BE2C (cell line): ENCODE measurements around the gene NR1H4.

ENCODE experiments used
- DNase-seq: peaks from one replicate; pipeline ENCODE4 v3.0.0-alpha.2; 2020
- H3K27me3 ChIP-seq: fragments of 250-450 bp; sonication (Bioruptor Pico); 2 replicates; pipeline ENCODE4 v1.5.1; 2020; ENCODE audit warnings: mild to moderate bottlenecking
- H3K36me3 ChIP-seq: fragments of 250-450 bp; sonication (Bioruptor Pico); 2 replicates; pipeline ENCODE4 v1.5.1; 2020; ENCODE audit warnings: mild to moderate bottlenecking
- H3K4me1 ChIP-seq: fragments of 250-450 bp; sonication (Bioruptor Pico); 2 replicates; pipeline ENCODE4 v1.5.1; 2020
- H3K4me3 ChIP-seq: 2 replicates; pipeline ENCODE4 v1.5.1; 2011; ENCODE audit warnings: low read depth, low read length
- H3K9me3 ChIP-seq: fragments of 250-450 bp; sonication (Bioruptor Pico); 2 replicates; pipeline ENCODE4 v1.5.1; 2020
- TF ChIP-seq, protein P1 (sequence below): IDR thresholded peaks from 2 replicates; pipeline ENCODE4 v1.5.1; 2012; ENCODE audit warnings: mild to moderate bottlenecking, low read depth, low read length

The NR1H4 gene

DNA sequence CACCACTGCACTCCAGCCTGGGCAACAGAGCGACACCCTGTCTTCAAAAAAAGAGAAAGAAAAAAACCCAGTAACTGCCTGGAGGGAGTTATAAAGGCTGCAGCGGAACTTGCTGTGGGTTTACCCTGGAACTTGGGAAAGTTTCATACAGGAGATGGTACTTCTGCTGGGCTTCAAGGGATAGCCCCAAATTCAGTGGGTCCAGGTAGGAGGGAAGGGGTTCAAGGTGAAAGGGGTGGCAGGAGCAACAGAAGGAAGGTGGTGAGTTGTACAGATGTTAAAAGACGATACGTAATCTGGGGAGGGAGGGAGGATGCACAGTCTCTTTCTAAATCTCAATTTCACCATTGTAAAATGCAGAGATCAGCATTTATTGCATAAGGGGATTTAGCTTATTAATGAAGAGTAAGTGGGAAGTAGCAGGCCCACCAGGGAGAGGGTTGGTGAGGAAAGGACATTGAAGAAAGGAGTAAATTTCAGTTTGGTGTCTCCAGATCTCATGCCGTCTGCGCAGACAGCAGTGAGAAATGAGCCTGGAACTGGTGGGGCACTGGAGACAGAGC lies 91.3 kb downstream of the NR1H4 start:
- H3K4me1 ChIP-seq, result no peaks in the 10 kb centered on the region
- H3K4me3 ChIP-seq, result no peak overlapping the region
- TF ChIP-seq, protein P1, sequence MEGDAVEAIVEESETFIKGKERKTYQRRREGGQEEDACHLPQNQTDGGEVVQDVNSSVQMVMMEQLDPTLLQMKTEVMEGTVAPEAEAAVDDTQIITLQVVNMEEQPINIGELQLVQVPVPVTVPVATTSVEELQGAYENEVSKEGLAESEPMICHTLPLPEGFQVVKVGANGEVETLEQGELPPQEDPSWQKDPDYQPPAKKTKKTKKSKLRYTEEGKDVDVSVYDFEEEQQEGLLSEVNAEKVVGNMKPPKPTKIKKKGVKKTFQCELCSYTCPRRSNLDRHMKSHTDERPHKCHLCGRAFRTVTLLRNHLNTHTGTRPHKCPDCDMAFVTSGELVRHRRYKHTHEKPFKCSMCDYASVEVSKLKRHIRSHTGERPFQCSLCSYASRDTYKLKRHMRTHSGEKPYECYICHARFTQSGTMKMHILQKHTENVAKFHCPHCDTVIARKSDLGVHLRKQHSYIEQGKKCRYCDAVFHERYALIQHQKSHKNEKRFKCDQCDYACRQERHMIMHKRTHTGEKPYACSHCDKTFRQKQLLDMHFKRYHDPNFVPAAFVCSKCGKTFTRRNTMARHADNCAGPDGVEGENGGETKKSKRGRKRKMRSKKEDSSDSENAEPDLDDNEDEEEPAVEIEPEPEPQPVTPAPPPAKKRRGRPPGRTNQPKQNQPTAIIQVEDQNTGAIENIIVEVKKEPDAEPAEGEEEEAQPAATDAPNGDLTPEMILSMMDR, result no peak
- H3K36me3 ChIP-seq, result no peaks in the 10 kb centered on the region
- H3K9me3 ChIP-seq, result no peaks in the 10 kb centered on the region
- peaks cover 4% of the 10 kb centered on the region; the same call in 1 of the 2 replicates for H3K27me3 ChIP-seq
- no peak for DNase-seq

DNA sequence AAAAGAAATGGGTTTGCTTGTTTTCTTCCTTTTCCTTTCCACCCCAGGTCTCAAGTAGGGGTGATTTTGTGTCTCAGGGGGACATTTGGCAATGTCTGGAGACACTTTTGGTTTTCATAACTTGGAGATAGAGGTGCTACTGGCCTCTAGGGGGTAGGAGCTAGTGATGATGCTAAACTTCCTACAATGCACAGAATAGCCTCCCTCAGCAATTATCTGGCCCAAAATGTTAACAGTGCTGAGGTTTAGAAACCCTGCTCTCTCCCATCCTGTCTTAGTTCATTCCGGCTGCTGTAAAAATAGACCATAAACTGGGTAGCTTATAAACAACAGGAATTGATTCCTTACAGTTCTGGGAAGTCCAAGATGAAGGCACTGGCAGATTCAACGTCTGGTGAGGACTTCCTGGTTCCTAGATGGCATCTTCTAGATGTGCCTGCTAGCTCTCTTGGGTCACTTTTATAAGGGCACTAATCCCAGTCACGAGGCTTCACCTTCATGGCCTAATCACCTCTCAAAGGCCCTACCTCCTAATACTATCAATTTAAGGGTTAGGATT lies 92.4 kb downstream of the NR1H4 start:
- Histone ChIP-seq H3K36me3 (no peaks in the 10 kb centered on the region), H3K4me1 (no peaks in the 10 kb centered on the region), H3K9me3 (no peaks in the 10 kb centered on the region), H3K4me3 (no peak overlapping the region), H3K27me3 (peaks cover 4% of the 10 kb centered on the region; the same call in 1 of the 2 replicates)
- TF ChIP-seq, protein P1, result no peak
- DNase-seq, result no peak

- TF ChIP-seq, protein P1, result no peak
- Histone ChIP-seq H3K4me3 (no peak overlapping the region), H3K4me1 (no peaks in the 10 kb centered on the region), H3K36me3 (no peaks in the 10 kb centered on the region), H3K27me3 (peaks cover 4% of the 10 kb centered on the region; the same call in 1 of the 2 replicates), H3K9me3 (no peaks in the 10 kb centered on the region)
- DNase-seq, result no peak
These were observed 93.4 kb downstream of the NR1H4 start for GRCh38 chr12:100566887-100567637.

- H3K9me3 ChIP-seq, result no peaks in the 10 kb centered on the region
- H3K4me1 ChIP-seq, result no peaks in the 10 kb centered on the region
- TF ChIP-seq, protein P1, result no peak
- peaks cover 4% of the 10 kb centered on the region; the same call in 1 of the 2 replicates for H3K27me3 ChIP-seq
- DNase-seq, result no peak
- no peaks in the 10 kb centered on the region for H3K36me3 ChIP-seq
- H3K4me3 ChIP-seq, result no peak overlapping the region
These were observed 94.3 kb downstream of the NR1H4 start for GRCh38 chr12:100567945-100568344.

GRCh38 chr12:100572184-100572583 lies 98.5 kb downstream of the NR1H4 start:
- Histone ChIP-seq H3K4me3 (no peak overlapping the region), H3K9me3 (no peaks in the 10 kb centered on the region), H3K27me3 (no peaks in the 10 kb centered on the region), H3K4me1 (peaks cover 6% of the 10 kb centered on the region; the same call in 1 of the 2 replicates), H3K36me3 (no peaks in the 10 kb centered on the region)
- TF ChIP-seq, protein P1, result no peak
- DNase-seq, result no peak
